IMR-90 (cell line): ENCODE measurements around the gene MRAP. TPM values are rescaled to one million over a fixed set of nuclear protein-coding genes. Genes with fewer than 3 reads are reported as not detected.

Experiments used
- ATAC-seq: fragments of 200-7000 bp; cut with Tn5 transposase; 2 replicates; pipeline ENCODE4 v1.9.1; 2020; ENCODE audit warnings: low read depth, mild to moderate bottlenecking, moderate library complexity
- BruUV-seq: library from RNA; stranded (reverse); fragments of 400-500 nt; replicated peaks from 2 replicates; lab custom pipeline; 2021; lab: Mats Ljungman, UMichigan
- CTCF ChIA-PET: fragments of 300-600 bp; formaldehyde crosslinking; extraction: SDS; loops from one replicate; lab custom pipeline; 2021; ENCODE audit warnings: antibody characterized with exemption; lab: Yijun Ruan, JAX
- POLR2A ChIA-PET: fragments of 300-600 bp; sonication (Branson Sonifier 250); formaldehyde crosslinking; loops from one replicate; lab custom pipeline; 2022; ENCODE audit warnings: antibody characterized with exemption; ENCODE audit not compliant: unreplicated experiment; lab: Charles Lee
- DNase-seq: peaks from one replicate; pipeline ENCODE4 v3.0.0; 2013
- H2AFZ ChIP-seq: replicated peaks from 2 replicates; pipeline ENCODE3; 2013; ENCODE audit warnings: low read length, mild to moderate bottlenecking; ENCODE audit not compliant: poor library complexity
- H2AK5ac ChIP-seq: 2 replicates; pipeline ENCODE4 v1.6.1; 2013; ENCODE audit warnings: low read depth, low read length, inconsistent platforms
- H2AK9ac ChIP-seq: replicated peaks from 2 replicates; pipeline ENCODE3; 2013; ENCODE audit warnings: mild to moderate bottlenecking, low read depth, low read length, moderate library complexity; ENCODE audit not compliant: poor library complexity
- H2BK120ac ChIP-seq: 2 replicates; pipeline ENCODE4 v1.6.1; 2013; ENCODE audit warnings: low read depth, low read length, inconsistent platforms
- H2BK15ac ChIP-seq: 3 replicates; pipeline ENCODE4 v1.6.1; 2013; ENCODE audit warnings: low read depth, low read length, inconsistent platforms
- H2BK20ac ChIP-seq: 2 replicates; pipeline ENCODE4 v1.6.1; 2013; ENCODE audit warnings: low read depth, mild to moderate bottlenecking, inconsistent platforms, low read length, moderate library complexity
- H2BK5ac ChIP-seq: 2 replicates; pipeline ENCODE4 v1.6.1; 2013; ENCODE audit warnings: mild to moderate bottlenecking, low read depth, low read length, inconsistent platforms; ENCODE audit not compliant: poor library complexity, severe bottlenecking
- H3K14ac ChIP-seq: replicated peaks from 2 replicates; pipeline ENCODE4 v1.6.1; 2013; ENCODE audit warnings: low read depth, low read length, inconsistent platforms
- H3K18ac ChIP-seq: 2 replicates; pipeline ENCODE4 v1.6.1; 2013; ENCODE audit warnings: low read depth, low read length, control low read depth
- H3K23ac ChIP-seq: 2 replicates; pipeline ENCODE4 v1.6.1; 2013; ENCODE audit warnings: low read depth, low read length, inconsistent platforms
- H3K27ac ChIP-seq: 2 replicates; pipeline ENCODE4 v1.5.1; 2013; ENCODE audit warnings: mild to moderate bottlenecking, control low read depth, low read length; ENCODE audit not compliant: insufficient read depth
- H3K27me3 ChIP-seq: 2 replicates; pipeline ENCODE4 v1.6.1; 2013; ENCODE audit warnings: low read length; ENCODE audit not compliant: control insufficient read depth, insufficient read depth
- H3K36me3 ChIP-seq: 2 replicates; pipeline ENCODE4 v1.6.1; 2013; ENCODE audit warnings: low read length, mixed read lengths; ENCODE audit not compliant: control insufficient read depth, insufficient read depth
- H3K4ac ChIP-seq: 2 replicates; pipeline ENCODE4 v1.6.1; 2013; ENCODE audit warnings: low read depth, low read length, inconsistent platforms
- H3K4me1 ChIP-seq: 2 replicates; pipeline ENCODE4 v1.6.1; 2013; ENCODE audit warnings: low read length, mixed read lengths; ENCODE audit not compliant: control insufficient read depth, insufficient read depth
- H3K4me2 ChIP-seq: 2 replicates; pipeline ENCODE4 v1.6.1; 2013; ENCODE audit warnings: low read depth, mild to moderate bottlenecking, control low read depth, low read length, moderate library complexity
- H3K4me3 ChIP-seq: 2 replicates; pipeline ENCODE4 v1.5.1; 2013; ENCODE audit warnings: low read depth, mild to moderate bottlenecking, control low read depth, low read length, moderate library complexity; ENCODE audit not compliant: insufficient read depth
- H3K56ac ChIP-seq: 2 replicates; pipeline ENCODE4 v1.6.1; 2013; ENCODE audit warnings: low read length, inconsistent platforms; ENCODE audit not compliant: insufficient read depth; ENCODE audit errors: extremely low read depth
- H3K79me1 ChIP-seq, 2 experiments: 2 replicates each; pipeline ENCODE4 v1.6.1; 2013; ENCODE audit warnings: low read length in 2 of 2, inconsistent platforms in 1 of 2, low read depth in 1 of 2
- H3K9ac ChIP-seq: 2 replicates; pipeline ENCODE4 v1.6.1; 2013; ENCODE audit warnings: low read depth, low read length, control low read depth
- H3K9me1 ChIP-seq: 2 replicates; pipeline ENCODE4 v1.6.1; 2013; ENCODE audit warnings: low read length, inconsistent platforms; ENCODE audit not compliant: insufficient read depth
- H3K9me3 ChIP-seq: 2 replicates; pipeline ENCODE4 v1.6.1; 2013; ENCODE audit warnings: low read length; ENCODE audit not compliant: control insufficient read depth, insufficient read depth
- H4K20me1 ChIP-seq: 2 replicates; pipeline ENCODE4 v1.6.1; 2013; ENCODE audit warnings: low read length, inconsistent platforms; ENCODE audit not compliant: insufficient read depth
- H4K5ac ChIP-seq: 2 replicates; pipeline ENCODE4 v1.6.1; 2013; ENCODE audit warnings: mild to moderate bottlenecking, low read depth, low read length, control low read depth
- H4K8ac ChIP-seq, 2 experiments: 2 replicates each; pipeline ENCODE4 v1.6.1; 2013; ENCODE audit warnings: low read depth in 2 of 2, low read length in 2 of 2, control low read depth in 1 of 2, inconsistent platforms in 1 of 2
- H4K91ac ChIP-seq: 2 replicates; pipeline ENCODE4 v1.6.1; 2013; ENCODE audit warnings: low read depth, low read length, inconsistent platforms; ENCODE audit not compliant: insufficient read depth
- BHLHE40 ChIP-seq: fragments of 150-350 bp; IDR thresholded peaks from 2 replicates; pipeline ENCODE4 v1.6.1; 2016; ENCODE audit warnings: mild to moderate bottlenecking, low read depth, low read length
- CEBPB ChIP-seq: IDR thresholded peaks from 2 replicates; pipeline ENCODE4 v1.6.1; 2012; ENCODE audit warnings: low read depth, low read length, improper control_type of control experiment
- CHD1 ChIP-seq: IDR thresholded peaks from 2 replicates; pipeline ENCODE4 v1.6.1; 2012; ENCODE audit warnings: low read depth, low read length, improper control_type of control experiment
- FOS ChIP-seq: fragments of 150-350 bp; IDR thresholded peaks from 2 replicates; pipeline ENCODE4 v1.6.1; 2016; ENCODE audit warnings: low read depth, low read length
- MAFK ChIP-seq: IDR thresholded peaks from 2 replicates; pipeline ENCODE4 v1.6.1; 2012; ENCODE audit warnings: low read depth, low read length, improper control_type of control experiment
- MAZ ChIP-seq: IDR thresholded peaks from 2 replicates; pipeline ENCODE4 v1.6.1; 2012; ENCODE audit warnings: low read depth, mild to moderate bottlenecking, low read length, improper control_type of control experiment, moderate library complexity, borderline replicate concordance
- MXI1 ChIP-seq: IDR thresholded peaks from 2 replicates; pipeline ENCODE4 v1.6.1; 2012; ENCODE audit warnings: low read depth, mild to moderate bottlenecking, low read length, moderate library complexity, borderline replicate concordance
- NFE2L2 ChIP-seq: fragments of 150-350 bp; IDR thresholded peaks from 2 replicates; pipeline ENCODE4 v1.6.1; 2016; ENCODE audit warnings: low read depth, mild to moderate bottlenecking, low read length
- POLR2A ChIP-seq: IDR thresholded peaks from 2 replicates; pipeline ENCODE4 v1.6.1; 2012; ENCODE audit warnings: mild to moderate bottlenecking, low read depth, low read length
- RAD21 ChIP-seq: IDR thresholded peaks from 2 replicates; pipeline ENCODE4 v1.6.1; 2012; ENCODE audit warnings: low read length, improper control_type of control experiment
- RCOR1 ChIP-seq: IDR thresholded peaks from 2 replicates; pipeline ENCODE4 v1.6.1; 2012; ENCODE audit warnings: mild to moderate bottlenecking, low read length, improper control_type of control experiment; ENCODE audit not compliant: insufficient replicate concordance
- RFX5 ChIP-seq: IDR thresholded peaks from 2 replicates; pipeline ENCODE4 v1.8.0; 2012; ENCODE audit warnings: low read depth, mild to moderate bottlenecking, low read length, moderate library complexity
- SMC3 ChIP-seq: fragments of 150-350 bp; IDR thresholded peaks from 2 replicates; pipeline ENCODE4 v1.6.1; 2016; ENCODE audit warnings: low read depth, mild to moderate bottlenecking, antibody characterized with exemption, low read length, moderate library complexity
- WGBS, 2 experiments: methylation state at CpG; one replicate each; pipeline versions ENCODE4 v1.1.5 to v1.1.7; 2013; ENCODE audit warnings: missing lambda C conversion rate in 2 of 2; ENCODE audit not compliant: insufficient read length in 1 of 2; ENCODE audit errors: extremely low coverage in 2 of 2; 5-methylcytosine and 5-hydroxymethylcytosine counted together
- dilution Hi-C: fragments of 300-500 bp; cut with HindIII; formaldehyde crosslinking; loops from one replicate; pipeline ENCODE4 v1.14.3; 2018; ENCODE audit warnings: low sequenced_read_pairs; ENCODE audit not compliant: unreplicated experiment
- in situ Hi-C: fragments of 300-500 bp; cut with MboI; formaldehyde crosslinking; loops from 3 replicates; pipeline ENCODE4 v1.14.3; 2019; ENCODE audit warnings: low sequenced_read_pairs, inconsistent platforms, mixed read lengths
- intact Hi-C: fragments of 100-400 bp; cut with micrococcal nuclease; formaldehyde crosslinking; loops from 2 replicates; pipeline ENCODE4 v1.10.0; 2022
- polyA plus RNA-seq, 3 experiments: library from polyadenylated mRNA; depleted of rRNA; stranded (reverse); fragments of >200 nt; gene quantifications; 2 replicates each; pipeline ENCODE4 v1.2.3, GENCODE V29; 2012; ENCODE audit warnings: low replicate concordance in 1 of 3
- total RNA-seq: library from RNA; depleted of rRNA; stranded (reverse); fragments of >200 nt; gene quantifications from 2 replicates; pipeline ENCODE4 v1.2.3, GENCODE V29; 2012
- TF ChIP-seq, protein P1 (sequence below): fragments of 150-350 bp; IDR thresholded peaks from 2 replicates; pipeline ENCODE4 v1.6.1; 2017; ENCODE audit warnings: mild to moderate bottlenecking, antibody characterized with exemption, low read length, low read depth
- TF ChIP-seq, protein P2 (sequence below): fragments of 150-350 bp; IDR thresholded peaks from 2 replicates; pipeline ENCODE4 v1.6.1; 2016; ENCODE audit warnings: low read depth, mild to moderate bottlenecking, low read length, moderate library complexity, borderline replicate concordance
- TF ChIP-seq, protein P3 (sequence below): conservative IDR thresholded peaks from 2 replicates; pipeline ENCODE4 v1.5.1; 2012; ENCODE audit warnings: mild to moderate bottlenecking, low read depth, low read length, improper control_type of control experiment

MRAP gene
- total and polyA plus RNA-seq, 2 of the 4 experiments (the other 2 are of a cell fraction): not detected

DNA sequence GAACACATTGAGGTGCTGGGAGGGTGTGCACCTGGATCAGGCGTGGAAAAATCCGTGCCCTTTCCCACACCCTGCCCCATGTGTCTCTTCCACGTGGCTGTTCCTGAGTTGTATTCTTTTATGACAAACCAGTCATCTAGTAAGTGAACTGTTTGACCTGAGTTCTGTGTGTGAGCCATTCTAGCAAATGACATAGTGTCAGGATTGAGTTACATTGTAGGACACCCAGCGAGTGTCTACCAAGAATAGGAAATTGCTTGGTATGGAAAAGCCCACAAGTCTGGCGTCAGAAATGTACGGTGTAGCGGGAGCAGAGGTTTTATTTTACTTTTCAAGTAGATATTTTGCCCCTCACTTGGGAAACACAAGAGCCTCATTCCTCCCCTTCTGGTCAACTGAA is 1.2 kb upstream of the MRAP start:
- intact Hi-C loops (no loop called here), dilution Hi-C loops (no loop called here), in situ Hi-C loops (no loop called here)
- Histone ChIP-seq H3K23ac (no peak overlapping the region; the same call in 1 of the 2 replicates), H3K79me1 (no peaks in the 10 kb centered on the region), H3K36me3 (peaks cover 7% of the 10 kb centered on the region), H2AK9ac (no peak overlapping the region), H2BK120ac (no peak overlapping the region), H3K27ac (no peak overlapping the region), H3K4ac (no peak overlapping the region), H2BK15ac (no peak overlapping the region), H3K9ac (no peak overlapping the region), H2AK5ac (no peak overlapping the region), H3K9me1 (peaks cover 6% of the 10 kb centered on the region), H4K8ac (no peak overlapping the region), H3K9me3 (no peaks in the 10 kb centered on the region), H4K91ac (no peak overlapping the region), H3K27me3 (no peaks in the 10 kb centered on the region), H3K4me1 (no peaks in the 10 kb centered on the region), H3K18ac (no peak overlapping the region), H2BK20ac (no peak overlapping the region), H3K14ac (no peak overlapping the region), H3K4me2 (no peak overlapping the region), H4K5ac (no peak overlapping the region), H3K56ac (no peak overlapping the region), H2BK5ac (no peak overlapping the region), H3K4me3 (no peak overlapping the region), H4K20me1 (no peaks in the 10 kb centered on the region), H2AFZ (no peak overlapping the region)
- no TSS peak for BruUV-seq
- ATAC-seq: no peak
- TF ChIP-seq MAZ: no peak
- TF ChIP-seq, protein P1, sequence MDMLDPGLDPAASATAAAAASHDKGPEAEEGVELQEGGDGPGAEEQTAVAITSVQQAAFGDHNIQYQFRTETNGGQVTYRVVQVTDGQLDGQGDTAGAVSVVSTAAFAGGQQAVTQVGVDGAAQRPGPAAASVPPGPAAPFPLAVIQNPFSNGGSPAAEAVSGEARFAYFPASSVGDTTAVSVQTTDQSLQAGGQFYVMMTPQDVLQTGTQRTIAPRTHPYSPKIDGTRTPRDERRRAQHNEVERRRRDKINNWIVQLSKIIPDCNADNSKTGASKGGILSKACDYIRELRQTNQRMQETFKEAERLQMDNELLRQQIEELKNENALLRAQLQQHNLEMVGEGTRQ: no peak
- TF ChIP-seq CEBPB: no peak
- no peak for TF ChIP-seq BHLHE40
- no peak for TF ChIP-seq CHD1
- no peak for TF ChIP-seq RFX5
- no peak for TF ChIP-seq NFE2L2
- TF ChIP-seq SMC3: no peak
- TF ChIP-seq RAD21: no peak
- TF ChIP-seq FOS: no peak
- no peak for TF ChIP-seq RCOR1
- no peak for TF ChIP-seq MAFK
- TF ChIP-seq, protein P2, sequence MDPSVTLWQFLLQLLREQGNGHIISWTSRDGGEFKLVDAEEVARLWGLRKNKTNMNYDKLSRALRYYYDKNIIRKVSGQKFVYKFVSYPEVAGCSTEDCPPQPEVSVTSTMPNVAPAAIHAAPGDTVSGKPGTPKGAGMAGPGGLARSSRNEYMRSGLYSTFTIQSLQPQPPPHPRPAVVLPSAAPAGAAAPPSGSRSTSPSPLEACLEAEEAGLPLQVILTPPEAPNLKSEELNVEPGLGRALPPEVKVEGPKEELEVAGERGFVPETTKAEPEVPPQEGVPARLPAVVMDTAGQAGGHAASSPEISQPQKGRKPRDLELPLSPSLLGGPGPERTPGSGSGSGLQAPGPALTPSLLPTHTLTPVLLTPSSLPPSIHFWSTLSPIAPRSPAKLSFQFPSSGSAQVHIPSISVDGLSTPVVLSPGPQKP: no peak
- no peak for TF ChIP-seq MXI1
- TF ChIP-seq, protein P3, sequence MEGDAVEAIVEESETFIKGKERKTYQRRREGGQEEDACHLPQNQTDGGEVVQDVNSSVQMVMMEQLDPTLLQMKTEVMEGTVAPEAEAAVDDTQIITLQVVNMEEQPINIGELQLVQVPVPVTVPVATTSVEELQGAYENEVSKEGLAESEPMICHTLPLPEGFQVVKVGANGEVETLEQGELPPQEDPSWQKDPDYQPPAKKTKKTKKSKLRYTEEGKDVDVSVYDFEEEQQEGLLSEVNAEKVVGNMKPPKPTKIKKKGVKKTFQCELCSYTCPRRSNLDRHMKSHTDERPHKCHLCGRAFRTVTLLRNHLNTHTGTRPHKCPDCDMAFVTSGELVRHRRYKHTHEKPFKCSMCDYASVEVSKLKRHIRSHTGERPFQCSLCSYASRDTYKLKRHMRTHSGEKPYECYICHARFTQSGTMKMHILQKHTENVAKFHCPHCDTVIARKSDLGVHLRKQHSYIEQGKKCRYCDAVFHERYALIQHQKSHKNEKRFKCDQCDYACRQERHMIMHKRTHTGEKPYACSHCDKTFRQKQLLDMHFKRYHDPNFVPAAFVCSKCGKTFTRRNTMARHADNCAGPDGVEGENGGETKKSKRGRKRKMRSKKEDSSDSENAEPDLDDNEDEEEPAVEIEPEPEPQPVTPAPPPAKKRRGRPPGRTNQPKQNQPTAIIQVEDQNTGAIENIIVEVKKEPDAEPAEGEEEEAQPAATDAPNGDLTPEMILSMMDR: no peak
- no peak for TF ChIP-seq POLR2A
- CTCF ChIA-PET: no interaction called here
- 100% methylated on average over 1 of the region's 7 CpGs; no CpG with 5 or more reads in 1 of the 2 experiments for WGBS, 2 experiments
- no peak for DNase-seq
- POLR2A ChIA-PET: no interaction called here
